ENCODE measurements around the gene ESRRB.

ESRRB gene

DNA sequence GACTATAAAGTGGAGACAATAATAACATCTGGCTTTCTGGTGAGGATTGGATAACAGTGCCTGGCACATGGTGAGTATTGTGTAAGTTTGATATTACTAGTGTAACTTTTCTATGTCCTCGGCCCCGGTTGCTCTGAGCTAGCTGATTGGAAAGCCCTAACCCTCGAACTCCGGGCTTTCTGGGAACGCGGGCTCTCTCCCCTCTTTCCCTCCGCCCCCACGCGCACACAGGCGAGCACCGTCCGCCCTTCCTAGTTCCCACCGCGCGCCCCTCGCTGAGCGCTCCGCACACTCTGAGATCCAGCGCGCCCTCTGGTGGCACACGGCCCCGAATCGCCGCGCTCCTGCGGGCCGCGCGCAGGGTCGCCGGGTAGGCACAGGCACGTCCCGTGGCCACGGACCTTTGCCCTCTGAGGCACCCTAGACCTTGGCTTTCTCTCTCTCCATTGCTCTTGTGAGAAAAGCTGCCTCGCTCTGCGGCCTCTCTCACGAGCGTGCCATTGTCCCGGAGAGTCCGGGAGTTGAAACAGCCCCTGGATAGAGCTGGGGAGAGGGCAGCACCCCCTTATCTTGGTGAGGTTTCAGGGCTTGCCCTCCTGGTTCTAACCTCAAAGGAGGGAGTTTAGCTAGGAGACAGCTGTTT, 23.2 kb upstream of the ESRRB start:
- peak; percentile 87 for DNase-seq (ENCODE audit: low spot score)

DNA sequence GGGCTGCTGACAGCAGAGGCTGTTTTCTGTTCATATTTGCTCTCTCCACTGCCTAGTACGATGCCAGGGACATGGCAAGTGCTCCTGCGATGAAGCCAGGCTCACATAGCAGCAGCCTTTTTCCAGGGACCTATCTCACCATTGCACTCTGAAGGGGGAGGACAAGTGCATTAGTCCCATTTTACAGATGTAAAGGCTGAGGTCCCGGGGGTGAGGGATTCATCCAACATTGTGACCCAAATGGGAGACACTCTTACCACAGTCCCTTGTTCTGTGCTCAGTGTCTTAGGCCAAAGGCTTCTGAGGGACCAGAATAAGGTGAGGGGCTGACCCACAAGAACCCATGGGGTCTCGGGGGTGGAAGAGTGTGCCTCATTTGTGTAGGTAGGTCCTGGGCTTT, 21.6 kb upstream of the ESRRB start:
- no peak for DNase-seq (ENCODE audit: low spot score)

DNA sequence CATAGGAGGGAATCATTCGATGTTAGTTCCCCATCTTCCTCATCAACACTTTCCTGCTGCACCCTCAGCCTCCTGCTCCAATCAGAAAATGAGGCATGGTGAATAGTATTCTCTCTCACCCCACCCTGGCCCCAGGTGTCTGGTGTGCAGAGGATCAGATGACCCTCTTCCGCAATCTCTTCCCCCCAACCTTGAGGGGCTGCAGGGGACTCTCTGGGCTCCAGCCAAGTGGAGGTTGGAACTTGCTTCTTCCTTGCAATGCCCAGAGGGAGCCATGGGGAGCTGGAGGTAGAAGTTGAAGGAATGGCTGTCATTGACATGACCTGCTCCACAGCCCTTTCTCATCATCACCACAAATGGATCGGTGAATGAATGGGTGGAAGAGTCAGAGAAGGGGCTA, 20.2 kb upstream of the ESRRB start:
- DNase-seq (ENCODE audit: low spot score) = no peak

DNA sequence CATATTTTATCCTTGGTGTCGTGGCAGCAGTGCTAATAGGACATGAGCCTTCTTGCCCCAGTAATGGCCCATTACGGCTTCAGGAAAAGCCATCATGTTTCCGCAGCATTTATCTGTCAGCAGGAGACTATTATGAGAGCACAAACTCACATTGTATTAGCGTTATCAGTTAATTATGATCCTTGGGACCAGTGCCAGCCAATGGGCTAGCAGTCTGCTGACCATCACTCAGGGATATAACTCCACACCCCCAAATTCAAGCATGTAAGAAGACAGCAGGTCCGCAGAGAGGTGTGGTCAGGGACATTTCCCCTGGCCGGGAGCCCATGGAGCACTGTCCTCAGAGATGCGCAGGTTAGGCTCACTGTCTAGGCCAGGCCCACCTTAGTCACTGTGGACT, 4.9 kb upstream of the ESRRB start:
- no peak for DNase-seq (ENCODE audit: low spot score)

DNA sequence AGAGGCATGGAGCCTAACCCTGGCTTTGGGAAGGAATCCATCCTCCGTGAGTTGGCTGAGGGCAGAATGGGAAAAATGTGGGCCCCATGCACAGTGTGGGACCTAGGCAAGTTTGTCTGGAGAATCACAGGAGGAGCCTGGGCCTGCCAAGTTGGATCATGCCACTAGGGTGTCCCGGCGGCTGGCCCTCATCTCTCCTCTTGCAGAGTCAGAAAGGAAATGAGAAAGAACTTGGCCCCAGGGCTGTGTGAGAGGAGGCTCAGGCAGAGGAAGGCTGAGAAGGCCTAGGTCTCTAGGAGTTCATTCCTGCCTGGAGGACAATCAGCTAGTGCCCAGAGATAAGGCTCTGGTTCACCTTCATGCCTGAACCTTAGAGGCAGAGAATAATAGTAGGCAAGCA, 2.5 kb upstream of the ESRRB start:
- DNase-seq (ENCODE audit: low spot score) = no peak

DNA sequence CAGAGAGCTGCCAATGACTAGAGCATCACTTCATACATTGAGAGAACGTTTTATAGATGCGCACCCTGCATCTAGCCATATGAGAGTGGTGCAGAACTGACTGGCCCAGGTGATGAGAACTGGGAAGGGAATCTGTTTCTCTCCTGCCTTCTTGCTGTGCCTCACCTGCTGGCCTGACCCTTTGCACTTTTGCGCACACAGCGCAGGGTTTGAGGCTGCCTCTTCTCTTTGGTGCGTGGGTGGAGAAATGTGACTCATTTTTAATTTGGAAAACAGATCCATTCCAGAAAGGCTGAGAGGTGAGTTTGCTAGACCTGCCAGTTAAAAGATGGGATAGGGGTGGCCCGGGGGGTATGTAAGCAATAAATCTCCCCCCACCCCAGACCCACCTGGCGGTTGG, 453 bp upstream of the ESRRB start:
- no peak for DNase-seq (ENCODE audit: low spot score)

DNA sequence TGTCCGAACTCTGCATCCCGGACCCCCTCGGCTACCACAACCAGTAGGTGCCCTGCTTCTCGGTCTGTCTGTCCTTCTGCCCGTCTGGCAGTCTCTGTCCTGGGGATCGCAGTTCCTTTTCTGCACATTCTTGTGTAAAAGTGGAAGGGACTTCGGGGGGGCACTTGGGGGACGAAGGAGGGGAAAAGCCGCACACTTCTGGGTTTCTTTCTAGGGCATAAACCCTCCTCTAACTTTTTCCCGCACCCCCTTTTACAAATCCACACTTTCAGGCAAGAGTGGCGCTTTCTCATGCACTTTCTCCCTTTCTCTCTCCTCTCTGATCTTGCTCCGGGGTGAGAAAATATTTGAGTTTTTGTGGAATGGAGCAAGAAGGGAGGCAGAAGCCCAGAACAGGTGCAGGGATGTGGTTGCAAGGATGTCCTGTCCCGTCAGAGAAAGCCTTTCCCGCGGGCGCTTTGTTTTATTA, 506 bp downstream of the ESRRB start:
- DNase-seq (ENCODE audit: low spot score) = no peak

DNA sequence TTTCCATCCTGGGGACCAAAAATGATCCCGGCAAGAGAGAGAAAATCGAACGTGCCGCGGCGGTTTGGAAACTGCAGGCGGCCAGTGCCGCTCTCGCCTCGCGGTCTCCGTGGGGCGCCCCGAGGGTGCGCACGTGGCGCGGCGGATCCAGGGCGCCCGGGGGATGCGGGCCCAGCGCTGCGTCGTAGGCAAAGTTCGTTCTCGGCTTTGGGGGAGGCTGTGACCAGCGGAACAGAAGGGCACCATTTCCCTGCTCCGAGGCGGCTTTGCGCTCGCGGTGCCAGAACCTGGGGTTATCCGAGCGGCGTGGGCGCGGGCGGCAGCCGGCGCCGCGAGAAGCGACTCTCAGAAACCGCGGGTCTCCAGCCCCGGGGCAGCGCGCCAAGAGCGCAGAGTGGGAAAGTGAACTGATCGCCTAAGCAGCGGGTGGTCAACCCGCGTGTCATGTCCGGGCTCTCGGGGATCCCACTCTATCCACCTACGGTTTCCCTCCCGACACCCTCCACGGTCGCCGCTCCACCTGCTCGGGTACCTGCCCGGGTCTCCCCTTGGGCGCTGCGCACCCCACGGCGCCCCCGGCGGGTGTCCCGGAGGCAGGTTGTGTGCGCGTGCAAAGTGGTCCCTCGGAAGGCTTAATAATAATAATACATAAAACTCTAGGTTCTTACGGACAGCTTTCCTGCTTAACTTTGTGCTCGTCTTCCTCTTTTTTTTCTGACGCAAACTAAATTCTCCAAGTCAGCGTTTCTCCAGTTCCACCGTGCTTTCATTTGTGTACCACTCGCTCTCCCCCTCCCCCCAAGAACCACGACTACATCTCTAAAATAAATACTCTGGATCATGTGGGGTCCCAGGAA, 1.2 kb downstream of the ESRRB start:
- no peak for DNase-seq (ENCODE audit: low spot score)

DNA sequence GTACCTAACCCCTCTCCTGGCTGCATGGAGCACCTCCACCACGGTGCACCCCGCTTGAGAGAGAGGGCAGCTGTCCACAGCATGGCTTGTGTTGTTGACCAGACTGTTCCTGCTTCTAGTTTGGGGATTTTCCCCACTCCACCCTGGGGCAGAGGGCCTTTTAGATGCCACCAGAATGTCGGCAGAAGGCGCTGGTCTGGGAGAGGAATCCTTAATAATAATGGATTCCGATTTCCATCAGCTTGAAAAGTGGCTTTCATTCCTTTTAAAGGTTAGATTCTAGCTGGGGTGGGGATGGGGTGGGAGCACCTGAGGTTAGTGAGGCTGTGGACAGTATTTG, 1.8 kb downstream of the ESRRB start:
- DNase-seq (ENCODE audit: low spot score) = no peak

DNA sequence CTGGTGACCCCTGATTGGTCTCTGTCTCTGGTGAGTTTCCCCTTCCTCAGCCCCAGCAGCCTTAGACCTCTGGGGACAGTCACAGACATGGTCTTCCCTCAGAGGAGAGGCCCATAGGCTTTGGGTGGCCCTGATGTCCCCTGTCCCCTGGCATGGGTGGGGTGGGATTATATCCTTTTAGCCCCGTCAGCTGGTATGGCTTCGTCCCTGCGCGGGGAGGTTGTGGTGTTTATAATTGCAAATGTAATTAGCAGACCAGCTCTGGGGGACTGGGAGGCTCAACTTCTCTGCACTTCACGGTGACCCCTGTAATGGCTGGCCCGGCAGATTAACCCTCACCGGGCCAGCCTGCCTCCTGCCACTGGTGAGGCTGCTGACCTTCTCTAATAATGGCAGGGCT, 5.1 kb downstream of the ESRRB start:
- DNase-seq (ENCODE audit: low spot score) = no peak

DNA sequence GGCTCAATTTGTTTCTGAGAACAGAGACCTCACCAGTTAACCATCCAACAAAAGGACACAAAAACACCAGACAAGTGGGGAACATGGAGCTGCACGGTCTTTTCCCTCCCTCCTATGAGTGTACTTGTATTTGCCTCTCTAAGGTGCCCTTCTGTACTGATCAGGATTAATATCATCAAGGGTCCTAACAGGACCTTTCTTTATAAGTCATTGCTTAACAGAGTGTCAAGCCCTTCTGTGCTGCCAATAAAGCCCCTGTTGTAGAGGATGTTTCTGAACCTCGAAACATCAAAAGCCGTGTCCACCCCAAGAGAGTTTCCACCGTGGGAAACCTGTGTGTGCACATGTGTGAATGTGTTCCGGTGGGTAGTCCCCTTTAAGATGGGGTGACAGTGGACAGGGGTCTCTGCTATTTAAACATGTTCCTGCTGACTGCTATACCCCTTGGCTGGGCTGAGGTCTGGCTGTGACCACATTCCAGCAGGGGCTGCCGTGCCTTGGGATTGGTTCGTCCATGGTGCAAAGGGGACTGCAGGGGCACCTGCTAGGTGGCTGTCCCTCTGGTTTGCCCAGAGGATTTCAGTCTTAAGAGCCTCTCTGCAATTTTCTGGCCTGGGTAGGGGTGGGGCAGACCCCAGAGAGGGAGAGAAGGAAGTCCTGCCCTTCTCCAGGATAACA, 6.0 kb downstream of the ESRRB start:
- DNase-seq (ENCODE audit: low spot score) = no peak

DNA sequence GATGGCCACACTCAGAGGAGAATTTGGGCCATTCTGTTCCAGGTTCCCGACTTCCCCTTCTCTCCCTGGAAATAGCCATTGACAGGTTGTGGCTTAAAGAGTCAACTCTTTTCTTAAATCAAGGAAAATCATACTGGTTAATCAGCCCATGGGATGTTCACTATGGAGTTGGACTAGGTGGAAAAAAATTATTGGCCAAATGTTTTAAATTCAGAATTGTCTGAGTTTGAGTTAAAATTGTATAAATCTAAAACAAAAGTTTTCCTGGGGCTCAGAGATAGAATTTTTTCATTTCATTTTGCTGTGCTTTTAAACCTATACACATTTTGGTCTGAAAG, 6.5 kb downstream of the ESRRB start:
- no peak for DNase-seq (ENCODE audit: low spot score)

DNA sequence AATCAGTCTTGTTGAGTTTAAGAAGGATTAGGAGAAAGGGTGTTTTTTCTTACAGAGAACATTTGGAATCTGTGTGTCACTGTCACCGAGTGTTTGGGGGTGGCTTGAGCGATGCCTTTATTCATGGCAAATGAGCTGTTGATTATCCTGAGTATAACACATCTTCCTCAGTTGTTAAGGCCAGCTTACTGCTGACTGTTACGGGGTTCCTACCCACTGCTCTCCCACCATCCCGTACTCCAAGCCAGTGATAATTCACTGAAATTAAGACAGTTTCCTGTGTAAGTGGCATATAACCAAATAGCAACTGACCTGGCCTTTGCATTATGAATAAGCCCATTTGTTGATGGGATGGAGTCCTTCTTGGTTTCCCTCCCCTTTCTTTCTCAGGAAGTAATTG, 9.5 kb downstream of the ESRRB start:
- no peak for DNase-seq (ENCODE audit: low spot score)

DNA sequence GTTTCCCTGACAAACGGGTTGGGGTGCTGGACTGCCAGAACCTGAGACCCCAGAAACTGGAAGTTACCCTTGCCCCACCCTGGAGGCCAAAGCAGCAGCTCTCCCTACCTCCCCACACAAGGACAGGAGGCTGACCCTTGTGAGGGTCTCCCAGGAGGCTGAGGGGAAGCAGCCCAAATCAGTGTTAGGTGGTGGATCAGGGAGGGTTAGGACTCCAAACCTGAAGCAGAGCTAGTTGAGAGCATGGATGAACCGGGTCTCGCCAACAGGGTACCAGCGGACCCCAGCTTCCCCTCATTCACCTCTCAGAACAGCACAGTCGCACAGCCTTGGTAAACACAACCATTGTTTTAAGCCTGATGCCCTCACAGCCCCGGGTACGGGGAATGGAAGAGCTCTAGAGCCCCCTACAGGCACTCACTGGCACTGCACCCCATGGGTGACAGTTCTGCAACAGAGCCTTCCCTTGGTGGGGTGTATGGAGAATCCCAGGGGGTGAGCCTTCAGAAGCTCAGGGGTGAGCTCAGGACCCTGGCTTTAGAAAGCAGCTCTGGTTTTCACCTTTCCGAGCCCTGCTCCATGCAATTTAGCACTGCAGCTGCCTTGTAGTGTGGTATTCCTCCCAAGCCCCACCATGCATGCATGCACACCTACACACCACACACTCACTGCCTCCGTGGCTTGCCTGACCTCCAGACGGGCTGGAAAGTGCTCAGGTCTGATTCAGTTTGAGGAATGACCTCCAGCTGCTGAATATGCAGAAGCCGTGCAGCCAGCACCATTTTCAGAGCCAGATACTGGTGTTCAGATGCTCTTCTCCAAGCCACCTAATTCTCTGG, 11.2 kb downstream of the ESRRB start:
- DNase-seq (ENCODE audit: low spot score) = peak; percentile 86

DNA sequence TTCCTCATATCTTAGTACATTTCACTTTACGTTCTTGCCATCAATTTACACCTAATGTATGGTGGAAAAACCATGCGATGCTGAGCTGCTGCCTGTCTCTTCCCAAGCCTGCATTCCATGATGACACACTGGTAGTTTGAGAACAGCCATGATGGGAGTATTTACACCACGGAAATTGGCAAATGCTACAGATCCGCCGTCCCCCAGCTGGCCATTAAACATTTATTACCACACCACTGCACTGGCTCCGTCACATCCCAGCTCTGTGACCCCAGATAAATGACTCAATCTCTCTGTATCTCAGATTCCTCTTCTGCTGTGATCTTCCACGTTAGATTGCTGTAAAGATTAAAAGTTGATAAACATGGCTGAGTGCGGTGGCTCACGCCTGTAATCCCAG, 13.9 kb downstream of the ESRRB start:
- DNase-seq (ENCODE audit: low spot score) = no peak

DNA sequence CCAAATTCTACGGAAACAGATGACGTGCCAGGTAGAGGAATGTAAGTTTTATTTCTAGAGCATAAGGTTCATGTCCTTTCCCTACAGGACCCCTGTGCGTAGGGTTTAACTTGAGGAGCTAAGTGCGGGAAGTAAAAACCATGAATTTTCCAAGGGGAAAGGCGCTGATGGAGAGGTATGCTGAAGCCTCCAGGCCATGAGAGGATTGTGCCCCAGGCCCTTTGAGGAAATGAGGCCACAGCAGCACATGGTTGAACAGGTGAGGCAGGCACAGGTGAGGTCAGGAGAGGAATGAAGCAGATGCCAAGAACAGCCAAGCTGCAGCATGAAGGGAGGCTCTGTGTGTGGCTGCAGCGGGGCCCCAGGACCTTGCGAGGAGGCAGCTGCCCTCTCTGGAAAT, 14.7 kb downstream of the ESRRB start:
- no peak for DNase-seq (ENCODE audit: low spot score)

DNA sequence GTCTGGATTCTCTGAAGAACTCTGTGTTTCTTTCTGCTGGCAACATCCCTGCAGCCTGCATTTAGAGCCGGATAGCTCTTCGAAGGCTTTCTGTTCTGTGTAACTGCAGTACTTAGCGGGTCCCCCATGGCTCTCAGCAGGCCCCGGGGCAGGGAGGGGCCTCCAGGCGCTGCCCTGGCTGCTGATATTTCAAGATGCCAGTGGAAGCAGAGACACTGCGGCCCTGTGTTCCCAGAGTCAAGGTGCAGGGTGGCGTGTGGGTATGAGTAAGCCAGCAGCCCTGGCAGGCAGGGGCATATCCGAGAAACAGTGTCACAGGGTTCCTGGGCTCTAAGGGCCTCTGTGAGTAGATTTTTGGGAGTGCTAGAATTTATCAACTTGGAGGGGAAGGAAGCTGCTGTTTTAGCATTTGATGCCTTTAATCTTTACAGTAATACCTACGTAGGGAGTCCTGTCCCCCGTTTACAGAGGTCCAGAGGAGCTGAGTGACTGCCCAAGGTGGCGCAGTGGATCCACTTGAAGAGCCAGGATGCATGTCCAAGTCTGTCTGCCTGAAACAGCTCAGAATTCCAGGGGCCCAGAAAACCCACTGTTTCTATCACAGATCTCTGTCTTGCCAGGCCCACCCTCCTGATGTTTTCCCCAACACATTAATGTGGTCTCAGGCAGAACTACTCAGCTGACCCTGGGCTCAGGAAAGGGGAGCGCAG, 16.2 kb downstream of the ESRRB start:
- DNase-seq (ENCODE audit: low spot score) = no peak

DNA sequence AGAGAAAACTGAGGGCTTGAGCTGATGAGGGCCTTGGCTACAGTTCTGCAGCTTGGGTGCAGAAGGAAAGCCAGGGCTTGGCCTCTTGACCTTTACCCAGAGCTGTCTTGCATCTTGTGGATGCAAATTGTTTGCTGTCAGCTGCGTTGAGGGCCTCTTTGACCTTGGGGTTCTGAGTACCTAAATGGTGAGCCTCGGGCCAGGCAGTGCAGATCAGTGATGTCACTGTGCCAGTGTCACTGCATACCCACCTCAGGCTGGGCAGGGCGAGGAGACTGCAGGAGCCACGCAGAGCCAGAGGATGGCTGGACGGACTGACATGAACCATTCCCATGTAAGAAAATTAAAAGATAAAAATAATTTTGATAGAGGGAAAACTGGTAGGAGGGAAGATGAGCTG, 18.6 kb downstream of the ESRRB start:
- DNase-seq (ENCODE audit: low spot score) = no peak

DNA sequence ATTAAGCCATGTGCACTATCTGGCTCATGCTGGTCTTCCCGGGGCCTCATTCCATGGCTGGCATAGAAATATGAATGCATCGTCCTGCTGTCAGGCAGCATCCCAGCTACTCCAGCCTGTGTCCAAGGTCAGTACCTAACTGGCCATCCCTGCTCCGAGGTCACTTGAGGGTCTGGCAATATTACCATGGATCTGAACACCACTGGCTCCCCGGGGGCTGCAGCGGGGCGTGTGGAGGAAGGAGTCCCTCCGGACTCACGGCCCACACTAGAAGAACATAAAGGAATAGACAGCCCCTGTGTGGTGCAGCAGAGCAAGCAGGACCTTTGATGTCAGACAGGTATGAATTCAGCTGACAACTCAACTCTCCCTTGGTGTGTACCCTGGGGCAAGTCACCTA, 19.2 kb downstream of the ESRRB start:
- no peak for DNase-seq (ENCODE audit: low spot score)

DNA sequence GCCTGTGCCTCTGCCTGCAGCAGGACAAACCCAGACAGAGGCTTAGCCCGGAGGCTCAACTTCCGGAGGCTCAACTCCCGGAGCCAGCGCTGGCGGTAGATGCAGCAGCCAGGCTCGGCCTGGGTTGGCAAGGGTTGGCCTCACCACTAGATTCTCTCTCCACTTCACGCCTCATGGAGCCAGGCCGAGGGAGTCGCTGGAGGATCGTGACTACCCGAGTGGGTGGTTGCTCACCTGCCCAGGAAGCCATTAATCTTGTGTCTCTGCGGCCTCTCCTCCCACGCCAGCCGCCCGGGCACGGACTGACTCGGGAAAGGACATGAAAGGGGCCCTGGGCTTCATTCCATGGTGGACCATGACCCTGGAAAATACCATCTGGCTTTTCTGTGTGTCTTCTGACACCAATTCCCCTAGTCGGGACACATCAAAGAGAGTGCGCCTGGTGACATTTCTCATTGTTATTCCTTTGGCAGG, 20.8 kb downstream of the ESRRB start:
- no peak for DNase-seq (ENCODE audit: low spot score)

DNA sequence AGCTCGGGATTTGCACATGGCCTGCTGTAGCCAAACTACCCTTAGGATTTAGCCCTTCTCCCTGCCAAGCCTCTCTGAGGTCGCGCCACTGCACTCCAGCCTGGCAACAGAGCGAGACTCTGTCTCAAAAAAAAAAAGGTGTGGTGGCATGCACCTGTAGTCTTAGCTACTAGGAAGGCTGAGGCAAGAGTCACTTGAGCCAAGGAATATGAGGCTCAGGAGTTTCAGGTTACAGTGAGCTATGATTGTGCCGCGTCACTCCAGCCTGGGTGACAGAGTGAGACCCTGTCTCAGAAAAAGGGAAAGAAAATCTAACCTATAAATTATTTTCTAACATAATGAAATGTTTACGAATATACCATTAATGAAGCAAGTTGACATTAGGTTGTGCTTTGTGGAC, 29.7 kb downstream of the ESRRB start:
- no peak for DNase-seq (ENCODE audit: low spot score)

All from ecto neural progenitor cell (in vitro differentiated cells).